Transverse colon (tissue), 4 donors: ENCODE data around the gene A1BG.

Experiments used
- POLR2AphosphoS5 ChIP-seq, 3 donors: sonication (generic); formaldehyde crosslinking; IDR thresholded peaks; one replicate each; pipeline ENCODE4 v1.6.1; 2016; ENCODE audit warnings: antibody characterized with exemption in 3 of 3
- TF ChIP-seq, protein P1 (sequence below), 5 experiments: fragments of 200-600 bp in 3 of 5; fragments of 450-650 bp in 2 of 5; sonication (generic) in 3 of 5; IDR thresholded peaks; 1 replicate in 2 of 5; 2 replicates in 3 of 5; pipeline ENCODE4 v1.5.1; 2016 to 2017; ENCODE audit warnings: antibody characterized with exemption in 5 of 5, inconsistent platforms in 3 of 5, mild to moderate bottlenecking in 2 of 5, moderate library complexity in 1 of 5

DNA sequence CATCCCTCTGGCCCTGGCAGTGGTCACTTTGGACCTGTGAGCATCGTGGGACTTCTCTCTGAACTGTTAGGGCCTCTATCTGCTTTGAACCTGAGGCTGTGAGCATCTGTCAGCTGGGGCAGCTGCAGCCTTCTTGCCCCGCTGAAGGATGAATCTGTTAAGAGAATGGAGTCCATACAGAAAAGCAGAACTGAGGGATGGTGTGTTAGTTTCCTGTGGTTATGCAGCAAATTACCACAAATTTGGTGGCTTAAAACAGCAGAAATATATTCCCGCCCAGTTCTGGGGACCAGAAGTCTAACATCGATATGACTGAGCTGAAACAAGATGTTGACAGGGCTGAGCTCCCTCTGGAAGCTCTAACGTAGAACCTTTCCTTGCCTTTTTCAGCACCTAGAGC is 10.9 kb upstream of the A1BG start:
- TF ChIP-seq, protein P1, sequence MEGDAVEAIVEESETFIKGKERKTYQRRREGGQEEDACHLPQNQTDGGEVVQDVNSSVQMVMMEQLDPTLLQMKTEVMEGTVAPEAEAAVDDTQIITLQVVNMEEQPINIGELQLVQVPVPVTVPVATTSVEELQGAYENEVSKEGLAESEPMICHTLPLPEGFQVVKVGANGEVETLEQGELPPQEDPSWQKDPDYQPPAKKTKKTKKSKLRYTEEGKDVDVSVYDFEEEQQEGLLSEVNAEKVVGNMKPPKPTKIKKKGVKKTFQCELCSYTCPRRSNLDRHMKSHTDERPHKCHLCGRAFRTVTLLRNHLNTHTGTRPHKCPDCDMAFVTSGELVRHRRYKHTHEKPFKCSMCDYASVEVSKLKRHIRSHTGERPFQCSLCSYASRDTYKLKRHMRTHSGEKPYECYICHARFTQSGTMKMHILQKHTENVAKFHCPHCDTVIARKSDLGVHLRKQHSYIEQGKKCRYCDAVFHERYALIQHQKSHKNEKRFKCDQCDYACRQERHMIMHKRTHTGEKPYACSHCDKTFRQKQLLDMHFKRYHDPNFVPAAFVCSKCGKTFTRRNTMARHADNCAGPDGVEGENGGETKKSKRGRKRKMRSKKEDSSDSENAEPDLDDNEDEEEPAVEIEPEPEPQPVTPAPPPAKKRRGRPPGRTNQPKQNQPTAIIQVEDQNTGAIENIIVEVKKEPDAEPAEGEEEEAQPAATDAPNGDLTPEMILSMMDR (IDR thresholded peaks at IDR 0.05), result no peak
- no peak for TF ChIP-seq POLR2AphosphoS5 (IDR thresholded peaks at IDR 0.05)
